Mucosa of rectum (tissue), 2 donors: Measurements from ENCODE around the gene ZNF502.

Experiments
- H3K27ac ChIP-seq, 2 donors: one replicate each; pipeline ENCODE4 v1.7.0; 2013; ENCODE audit warnings: inconsistent platforms in 2 of 2, low read depth in 2 of 2, low read length in 2 of 2
- H3K27me3 ChIP-seq, 2 donors: one replicate each; pipeline ENCODE4 v1.7.0; 2013; ENCODE audit warnings: low read length in 2 of 2; ENCODE audit not compliant: control insufficient read depth in 2 of 2, insufficient read depth in 2 of 2
- H3K36me3 ChIP-seq, 2 donors: one replicate each; pipeline ENCODE4 v1.7.0; 2013; ENCODE audit warnings: low read length in 2 of 2; ENCODE audit not compliant: control insufficient read depth in 2 of 2, insufficient read depth in 2 of 2
- H3K4me1 ChIP-seq, 2 donors: one replicate each; pipeline ENCODE4 v1.7.0; 2013; ENCODE audit warnings: low read length in 2 of 2, mild to moderate bottlenecking in 1 of 2; ENCODE audit not compliant: control insufficient read depth in 2 of 2, insufficient read depth in 2 of 2
- H3K4me3 ChIP-seq, 2 donors: one replicate each; pipeline ENCODE4 v1.7.0; 2013; ENCODE audit warnings: low read length in 2 of 2
- H3K9ac ChIP-seq, 2 donors: one replicate each; pipeline ENCODE4 v1.7.0; 2013; ENCODE audit warnings: low read length in 2 of 2, low read depth in 1 of 2, mild to moderate bottlenecking in 1 of 2
- H3K9me3 ChIP-seq, 2 donors: one replicate each; pipeline ENCODE4 v1.7.0; 2013; ENCODE audit warnings: low read length in 2 of 2; ENCODE audit not compliant: control insufficient read depth in 2 of 2
- donor health status: healthy.
- donor health status: Normal muscosa, but diverticular disease.

ZNF502 gene

GRCh38 chr3:44762690-44763089 is 50.2 kb downstream of the ZNF502 start:
- Histone ChIP-seq H3K9ac (no peak overlapping the region), H3K4me3 (peak overlapping the region; percentile 87 to 90), H3K27ac (no peak overlapping the region), H3K9me3 (peaks cover 0 to 2% of the 10 kb centered on the region in 2 donors), H3K4me1 (peaks cover 8 to 10% of the 10 kb centered on the region in 2 donors), H3K36me3 (peaks cover 0 to 10% of the 10 kb centered on the region in 2 donors), H3K27me3 (no peaks in the 10 kb centered on the region)

- Histone ChIP-seq H3K9me3 (no peaks in the 10 kb centered on the region), H3K9ac (no peak overlapping the region), H3K36me3 (peaks cover 0 to 3% of the 10 kb centered on the region in 2 donors), H3K27ac (no peak overlapping the region), H3K27me3 (no peaks in the 10 kb centered on the region), H3K4me3 (no peak overlapping the region), H3K4me1 (peaks cover 8 to 10% of the 10 kb centered on the region in 2 donors)
Measured at GRCh38 chr3:44764248-44764647, 51.8 kb downstream of the ZNF502 start.

- peaks cover 3 to 14% of the 10 kb centered on the region in 2 donors for H3K9me3 ChIP-seq
- no peak overlapping the region for H3K27ac ChIP-seq
- no peaks in the 10 kb centered on the region for H3K27me3 ChIP-seq
- H3K4me1 ChIP-seq: no peaks in the 10 kb centered on the region
- H3K36me3 ChIP-seq: no peaks in the 10 kb centered on the region
- H3K4me3 ChIP-seq: no peak overlapping the region
- no peak overlapping the region for H3K9ac ChIP-seq
Measured at GRCh38 chr3:44771424-44772098, 59.1 kb downstream of the ZNF502 start.

GRCh38 chr3:44772099-44772442 is 59.6 kb downstream of the ZNF502 start:
- Histone ChIP-seq H3K27ac (no peak overlapping the region), H3K9me3 (peaks cover 3 to 14% of the 10 kb centered on the region in 2 donors), H3K4me1 (no peaks in the 10 kb centered on the region), H3K36me3 (no peaks in the 10 kb centered on the region), H3K9ac (no peak overlapping the region), H3K27me3 (no peaks in the 10 kb centered on the region), H3K4me3 (no peak overlapping the region)
